GM12878 (cell line): Measurements from ENCODE around the gene LRRC45.

Source experiments
- ASH2L ChIP-seq: fragments of 300-600, 200-600 bp; sonication (generic); IDR thresholded peaks from 2 replicates; pipeline ENCODE4 v1.6.1; 2017; ENCODE audit warnings: low read depth, mild to moderate bottlenecking, borderline replicate concordance
- RFX5 ChIP-seq: IDR thresholded peaks from 2 replicates; pipeline ENCODE4 v1.6.1; 2011; ENCODE audit warnings: low read depth, low read length, improper control_type of control experiment
- SIN3A ChIP-seq: IDR thresholded peaks from 2 replicates; pipeline ENCODE4 v1.6.1; 2012; ENCODE audit warnings: low read depth, low read length, improper control_type of control experiment
- ZNF24 ChIP-seq: fragments of 450-650 bp; IDR thresholded peaks from 2 replicates; pipeline ENCODE4 v1.6.1; 2017; ENCODE audit warnings: antibody characterized with exemption, mild to moderate bottlenecking
- TF ChIP-seq, protein P1 (sequence below): fragments of 450-650 bp; IDR thresholded peaks from 2 replicates; pipeline ENCODE4 v1.6.1; 2014; ENCODE audit warnings: mild to moderate bottlenecking
- TF ChIP-seq, protein P2 (sequence below): IDR thresholded peaks from 2 replicates; pipeline ENCODE4 v1.6.1; 2012; ENCODE audit warnings: mild to moderate bottlenecking, low read depth, low read length
- TF ChIP-seq, protein P3 (sequence below): IDR thresholded peaks from 2 replicates; pipeline ENCODE4 v1.6.1; 2011; ENCODE audit warnings: borderline replicate concordance, low read depth, mild to moderate bottlenecking, moderate library complexity, mixed read lengths, low read length; ENCODE audit not compliant: insufficient read depth; ENCODE audit errors: extremely low read length

DNA sequence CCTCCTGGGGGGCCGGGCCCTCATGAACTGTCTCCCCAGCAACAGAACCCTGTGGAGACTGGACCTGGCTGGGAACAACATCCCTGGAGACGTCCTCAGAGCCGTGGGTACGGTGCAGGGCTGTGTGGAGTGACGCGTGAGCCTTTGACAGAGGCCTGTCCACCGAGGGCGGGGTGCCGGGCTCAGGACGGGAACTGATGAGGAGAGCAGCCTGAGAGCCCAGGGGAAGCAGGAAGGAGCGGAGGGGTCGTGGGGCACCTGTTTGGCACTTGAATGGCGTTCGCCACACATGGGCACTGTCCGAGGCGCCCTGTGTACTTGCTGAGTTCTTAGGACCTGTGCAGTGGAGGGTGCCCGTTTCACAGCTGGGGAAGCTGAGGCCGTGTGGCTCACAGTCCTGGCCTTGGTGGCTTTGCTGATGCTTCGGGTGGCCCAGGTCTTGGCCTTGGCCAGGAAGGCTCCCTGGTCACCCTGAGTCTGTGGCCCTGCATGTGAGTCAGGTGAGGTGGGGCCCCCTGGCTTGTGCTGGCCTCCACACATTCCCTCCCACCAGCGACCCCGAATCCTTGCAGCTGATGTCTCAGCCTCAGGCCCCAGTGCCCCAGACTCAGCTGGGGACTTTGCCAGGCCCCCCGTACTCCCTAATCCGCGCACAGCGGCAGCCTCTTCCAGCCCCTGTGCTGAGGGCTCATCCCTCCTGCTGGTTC, 2.4 kb downstream of the LRRC45 start:
- no peak for TF ChIP-seq RFX5
- TF ChIP-seq, protein P1, sequence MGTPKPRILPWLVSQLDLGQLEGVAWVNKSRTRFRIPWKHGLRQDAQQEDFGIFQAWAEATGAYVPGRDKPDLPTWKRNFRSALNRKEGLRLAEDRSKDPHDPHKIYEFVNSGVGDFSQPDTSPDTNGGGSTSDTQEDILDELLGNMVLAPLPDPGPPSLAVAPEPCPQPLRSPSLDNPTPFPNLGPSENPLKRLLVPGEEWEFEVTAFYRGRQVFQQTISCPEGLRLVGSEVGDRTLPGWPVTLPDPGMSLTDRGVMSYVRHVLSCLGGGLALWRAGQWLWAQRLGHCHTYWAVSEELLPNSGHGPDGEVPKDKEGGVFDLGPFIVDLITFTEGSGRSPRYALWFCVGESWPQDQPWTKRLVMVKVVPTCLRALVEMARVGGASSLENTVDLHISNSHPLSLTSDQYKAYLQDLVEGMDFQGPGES, result no peak
- TF ChIP-seq, protein P2, sequence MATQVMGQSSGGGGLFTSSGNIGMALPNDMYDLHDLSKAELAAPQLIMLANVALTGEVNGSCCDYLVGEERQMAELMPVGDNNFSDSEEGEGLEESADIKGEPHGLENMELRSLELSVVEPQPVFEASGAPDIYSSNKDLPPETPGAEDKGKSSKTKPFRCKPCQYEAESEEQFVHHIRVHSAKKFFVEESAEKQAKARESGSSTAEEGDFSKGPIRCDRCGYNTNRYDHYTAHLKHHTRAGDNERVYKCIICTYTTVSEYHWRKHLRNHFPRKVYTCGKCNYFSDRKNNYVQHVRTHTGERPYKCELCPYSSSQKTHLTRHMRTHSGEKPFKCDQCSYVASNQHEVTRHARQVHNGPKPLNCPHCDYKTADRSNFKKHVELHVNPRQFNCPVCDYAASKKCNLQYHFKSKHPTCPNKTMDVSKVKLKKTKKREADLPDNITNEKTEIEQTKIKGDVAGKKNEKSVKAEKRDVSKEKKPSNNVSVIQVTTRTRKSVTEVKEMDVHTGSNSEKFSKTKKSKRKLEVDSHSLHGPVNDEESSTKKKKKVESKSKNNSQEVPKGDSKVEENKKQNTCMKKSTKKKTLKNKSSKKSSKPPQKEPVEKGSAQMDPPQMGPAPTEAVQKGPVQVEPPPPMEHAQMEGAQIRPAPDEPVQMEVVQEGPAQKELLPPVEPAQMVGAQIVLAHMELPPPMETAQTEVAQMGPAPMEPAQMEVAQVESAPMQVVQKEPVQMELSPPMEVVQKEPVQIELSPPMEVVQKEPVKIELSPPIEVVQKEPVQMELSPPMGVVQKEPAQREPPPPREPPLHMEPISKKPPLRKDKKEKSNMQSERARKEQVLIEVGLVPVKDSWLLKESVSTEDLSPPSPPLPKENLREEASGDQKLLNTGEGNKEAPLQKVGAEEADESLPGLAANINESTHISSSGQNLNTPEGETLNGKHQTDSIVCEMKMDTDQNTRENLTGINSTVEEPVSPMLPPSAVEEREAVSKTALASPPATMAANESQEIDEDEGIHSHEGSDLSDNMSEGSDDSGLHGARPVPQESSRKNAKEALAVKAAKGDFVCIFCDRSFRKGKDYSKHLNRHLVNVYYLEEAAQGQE, result no peak
- no peak for TF ChIP-seq ZNF24
- TF ChIP-seq, protein P3, sequence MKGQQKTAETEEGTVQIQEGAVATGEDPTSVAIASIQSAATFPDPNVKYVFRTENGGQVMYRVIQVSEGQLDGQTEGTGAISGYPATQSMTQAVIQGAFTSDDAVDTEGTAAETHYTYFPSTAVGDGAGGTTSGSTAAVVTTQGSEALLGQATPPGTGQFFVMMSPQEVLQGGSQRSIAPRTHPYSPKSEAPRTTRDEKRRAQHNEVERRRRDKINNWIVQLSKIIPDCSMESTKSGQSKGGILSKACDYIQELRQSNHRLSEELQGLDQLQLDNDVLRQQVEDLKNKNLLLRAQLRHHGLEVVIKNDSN, result no peak
- TF ChIP-seq ASH2L, result no peak
- no peak for TF ChIP-seq SIN3A
